ENCODE measurements around the gene PTPRT.

GRCh38 chr20:42507874-42508273 is 681.8 kb downstream of the PTPRT start:
- TF ChIP-seq, protein P1, sequence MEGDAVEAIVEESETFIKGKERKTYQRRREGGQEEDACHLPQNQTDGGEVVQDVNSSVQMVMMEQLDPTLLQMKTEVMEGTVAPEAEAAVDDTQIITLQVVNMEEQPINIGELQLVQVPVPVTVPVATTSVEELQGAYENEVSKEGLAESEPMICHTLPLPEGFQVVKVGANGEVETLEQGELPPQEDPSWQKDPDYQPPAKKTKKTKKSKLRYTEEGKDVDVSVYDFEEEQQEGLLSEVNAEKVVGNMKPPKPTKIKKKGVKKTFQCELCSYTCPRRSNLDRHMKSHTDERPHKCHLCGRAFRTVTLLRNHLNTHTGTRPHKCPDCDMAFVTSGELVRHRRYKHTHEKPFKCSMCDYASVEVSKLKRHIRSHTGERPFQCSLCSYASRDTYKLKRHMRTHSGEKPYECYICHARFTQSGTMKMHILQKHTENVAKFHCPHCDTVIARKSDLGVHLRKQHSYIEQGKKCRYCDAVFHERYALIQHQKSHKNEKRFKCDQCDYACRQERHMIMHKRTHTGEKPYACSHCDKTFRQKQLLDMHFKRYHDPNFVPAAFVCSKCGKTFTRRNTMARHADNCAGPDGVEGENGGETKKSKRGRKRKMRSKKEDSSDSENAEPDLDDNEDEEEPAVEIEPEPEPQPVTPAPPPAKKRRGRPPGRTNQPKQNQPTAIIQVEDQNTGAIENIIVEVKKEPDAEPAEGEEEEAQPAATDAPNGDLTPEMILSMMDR (IDR thresholded peaks at IDR 0.05) = no peak
- TF ChIP-seq POLR2A (IDR thresholded peaks at IDR 0.05) = no peak
